Loucy (cell line): ENCODE results near the gene SLC26A8.

ENCODE experiments used
- H2AFZ ChIP-seq: fragments of 200-600 bp; sonication (generic); 2 replicates; pipeline ENCODE4 v1.6.0; 2016; ENCODE audit warnings: antibody characterized with exemption, mild to moderate bottlenecking, low read length, moderate library complexity
- H3F3A ChIP-seq: fragments of 200-600 bp; 2 replicates; pipeline ENCODE4 v1.6.0; 2016; ENCODE audit warnings: antibody characterized with exemption, low read depth, mild to moderate bottlenecking
- H3K27me3 ChIP-seq: fragments of 200-600 bp; sonication (generic); 2 replicates; pipeline ENCODE4 v1.6.1; 2014; ENCODE audit warnings: low read length, mild to moderate bottlenecking; ENCODE audit not compliant: insufficient read depth, poor library complexity, severe bottlenecking
- H3K36me3 ChIP-seq: fragments of 200-600 bp; sonication (generic); 2 replicates; pipeline ENCODE4 v1.6.1; 2016; ENCODE audit warnings: low read length; ENCODE audit not compliant: insufficient read depth
- H3K4me1 ChIP-seq: fragments of 200-600 bp; sonication (generic); 2 replicates; pipeline ENCODE4 v1.5.1; 2014; ENCODE audit warnings: low read length, mild to moderate bottlenecking; ENCODE audit not compliant: insufficient read depth, poor library complexity, severe bottlenecking
- H3K4me2 ChIP-seq: fragments of 200-600 bp; sonication (generic); 2 replicates; pipeline ENCODE4 v1.6.0; 2014; ENCODE audit warnings: antibody characterized with exemption, low read length, low read depth, mild to moderate bottlenecking; ENCODE audit not compliant: poor library complexity, severe bottlenecking
- H3K4me3 ChIP-seq: fragments of 200-600 bp; sonication (generic); 2 replicates; pipeline ENCODE4 v1.5.1; 2014; ENCODE audit warnings: low read length, mild to moderate bottlenecking, mixed read lengths; ENCODE audit not compliant: poor library complexity, severe bottlenecking
- H3K79me2 ChIP-seq: fragments of 200-600 bp; sonication (generic); 2 replicates; pipeline ENCODE4 v1.6.1; 2014; ENCODE audit warnings: low read length; ENCODE audit not compliant: insufficient read depth
- H3K9ac ChIP-seq: fragments of 200-600 bp; sonication (generic); 2 replicates; pipeline ENCODE4 v1.6.0; 2014; ENCODE audit warnings: mild to moderate bottlenecking, low read depth, low read length, moderate library complexity; ENCODE audit not compliant: poor library complexity, severe bottlenecking
- H3K9me2 ChIP-seq: fragments of 200-600 bp; sonication (generic); replicated peaks from 2 replicates; pipeline ENCODE4 v1.6.1; 2016; ENCODE audit warnings: low read depth, low read length, mixed read lengths
- H3K9me3 ChIP-seq: fragments of 200-600 bp; sonication (generic); 2 replicates; pipeline ENCODE4 v1.6.1; 2014; ENCODE audit warnings: mild to moderate bottlenecking, antibody characterized with exemption, low read length, low read depth; ENCODE audit not compliant: insufficient read depth
- H4K20me1 ChIP-seq: fragments of 200-600 bp; sonication (generic); 2 replicates; pipeline ENCODE4 v1.6.0; 2014; ENCODE audit warnings: antibody characterized with exemption, low read length, mild to moderate bottlenecking; ENCODE audit not compliant: insufficient read depth, poor library complexity, severe bottlenecking
- CTCF ChIP-seq: fragments of 200-600 bp; sonication (generic); conservative IDR thresholded peaks from 2 replicates; pipeline ENCODE4 v1.5.1; 2014; ENCODE audit warnings: mild to moderate bottlenecking, antibody characterized with exemption, low read length
- EZH2phosphoT487 ChIP-seq: fragments of 200-600 bp; IDR thresholded peaks from 2 replicates; pipeline ENCODE4 v1.6.1; 2018; ENCODE audit warnings: antibody characterized with exemption, mild to moderate bottlenecking, moderate library complexity, borderline replicate concordance

Gene SLC26A8

DNA sequence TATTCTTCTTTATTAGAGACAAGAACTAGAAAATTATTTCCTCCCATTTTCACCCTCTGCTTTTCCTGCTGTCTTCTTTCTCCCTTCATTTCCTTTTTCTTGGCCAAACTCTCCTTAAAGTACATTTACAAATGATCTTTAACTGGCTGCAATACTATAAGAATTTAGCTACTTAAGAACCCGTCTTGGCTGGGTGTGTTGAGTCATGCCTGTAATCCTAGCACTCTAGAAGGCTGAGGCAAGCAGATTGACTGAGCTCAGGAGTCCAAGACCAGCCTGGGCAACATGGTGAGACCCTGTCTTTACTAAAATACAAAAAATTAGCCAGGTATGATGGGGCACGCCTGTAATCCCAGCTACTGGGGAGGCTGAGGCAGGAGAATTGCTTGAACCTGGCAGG lies 64.3 kb downstream of the SLC26A8 start:
- Histone ChIP-seq H3K4me1 (no peaks in the 10 kb centered on the region), H3K9me3 (no peaks in the 10 kb centered on the region), H3K4me2 (no peak overlapping the region), H3K9ac (no peak overlapping the region), H3K27me3 (no peaks in the 10 kb centered on the region), H3K36me3 (no peaks in the 10 kb centered on the region), H3F3A (no peaks in the 10 kb centered on the region), H2AFZ (no peak overlapping the region), H3K9me2 (no peaks in the 10 kb centered on the region), H3K4me3 (no peak overlapping the region), H4K20me1 (no peaks in the 10 kb centered on the region), H3K79me2 (no peaks in the 10 kb centered on the region)
- TF ChIP-seq EZH2phosphoT487 (no peak), CTCF (no peak)

- Histone ChIP-seq H3K4me3 (no peak overlapping the region), H3K4me2 (no peak overlapping the region), H2AFZ (no peak overlapping the region), H4K20me1 (no peaks in the 10 kb centered on the region), H3K79me2 (no peaks in the 10 kb centered on the region), H3K27me3 (no peaks in the 10 kb centered on the region), H3K9me3 (no peaks in the 10 kb centered on the region), H3K4me1 (peaks cover 9% of the 10 kb centered on the region), H3K9me2 (no peaks in the 10 kb centered on the region), H3K9ac (no peak overlapping the region), H3K36me3 (no peaks in the 10 kb centered on the region), H3F3A (no peaks in the 10 kb centered on the region)
- TF ChIP-seq CTCF (peak; percentile 57), EZH2phosphoT487 (no peak)
These were observed 68.5 kb downstream of the SLC26A8 start for GRCh38 chr6:35955970-35956369.

- Histone ChIP-seq H3K4me3 (no peak overlapping the region), H2AFZ (no peak overlapping the region), H3K27me3 (no peaks in the 10 kb centered on the region), H3K4me1 (peaks cover 9% of the 10 kb centered on the region), H3K79me2 (no peaks in the 10 kb centered on the region), H3K9me2 (no peaks in the 10 kb centered on the region), H3K9ac (no peak overlapping the region), H3F3A (no peaks in the 10 kb centered on the region), H3K4me2 (no peak overlapping the region), H4K20me1 (no peaks in the 10 kb centered on the region), H3K36me3 (no peaks in the 10 kb centered on the region), H3K9me3 (no peaks in the 10 kb centered on the region)
- TF ChIP-seq CTCF (no peak), EZH2phosphoT487 (no peak)
These were observed 68.9 kb downstream of the SLC26A8 start for GRCh38 chr6:35955521-35955920.
